ENCODE data around the gene ANKS3. TPM values are rescaled to one million over a fixed set of nuclear protein-coding genes. Genes with fewer than 3 reads are reported as not detected.

ANKS3 gene
- total and polyA plus RNA-seq, 10 of the 15 experiments (the other 5 are each of a cell fraction or from before 2014, with no cell fraction given): 0.29 to 14.2 (median 8.5) TPM

GRCh38 chr16:4650443-4651074 is 83.5 kb downstream of the ANKS3 start (continued):
- 0 out of 2 replicates have a peak, but pooled peaks have one; percentile 44 for TF ChIP-seq MLLT1 (IDR thresholded peaks at IDR 0.05)

- Histone ChIP-seq H4K20me1 (ENCODE audit: control insufficient read depth, insufficient read depth) (no peaks in the 10 kb centered on the region), H3K79me2 (ENCODE audit: control insufficient read depth, insufficient read depth, low read length) (no peaks in the 10 kb centered on the region; the same call in none of the 2 replicates), H3K4me2 (ENCODE audit: control insufficient read depth, insufficient read depth) (no peak overlapping the region), H3K27me3 (replicated peaks in 1 of 2; ENCODE audit: control insufficient read depth in 2 of 2, insufficient read depth in 2 of 2, low read length in 1 of 2) (no peaks in the 10 kb centered on the region), H3K4me1 (ENCODE audit: control insufficient read depth, insufficient read depth, low read length) (no peaks in the 10 kb centered on the region), H3K36me3 (ENCODE audit: control insufficient read depth in 2 of 2, insufficient read depth in 2 of 2, low read length in 1 of 2) (peaks cover 15 to 29% of the 10 kb centered on the region in 2 experiments; a peak in 3 of 4 replicates), H3K9ac (ENCODE audit: control insufficient read depth, insufficient read depth, low read length) (no peak overlapping the region), H3K27ac (ENCODE audit: control insufficient read depth, insufficient read depth) (no peak overlapping the region), H3K4me3 (no peak overlapping the region), H2AFZ (ENCODE audit: control insufficient read depth, low read depth, low read length) (no peak overlapping the region), H3K9me3 (replicated peaks; ENCODE audit: control insufficient read depth, insufficient read depth, low read length) (no peaks in the 10 kb centered on the region)
- in situ Hi-C loops (cut with MboI) (no loop called here), intact Hi-C loops (cut with micrococcal nuclease; ENCODE audit: unreplicated experiment) (loop anchor here (1.0 kb wide), 1 partner anchor 14 kb away; no protein-coding TSS in a partner anchor)
- RAD21 ChIA-PET (ENCODE audit: unreplicated experiment): interaction anchor here (1.0 to 1.6 kb wide), 2 partner anchors 33 to 145 kb away, joined by 3 to 5 read pairs; no protein-coding TSS in a partner anchor
- SMC1A ChIA-PET (ENCODE audit: uncharacterized antibody, unreplicated experiment): interaction anchor here (1.2 kb wide), 1 partner anchor 143 kb away, joined by 3 read pairs; no protein-coding TSS in a partner anchor
- no TSS peak for BruUV-seq (replicated peaks)
- POLR2A ChIA-PET: no interaction called here
- DNase-seq (ENCODE audit: low read depth, low spot score) (no peak), ATAC-seq (no peak; the same call in 2 of the 3 replicates), FAIRE-seq (no peak)
- 89% methylated on average over 25 of the region's 25 CpGs for WGBS (ENCODE audit: insufficient coverage, insufficient replicate concordance, low lambda C conversion rate, missing lambda C conversion rate)
- CTCF ChIA-PET: interaction anchor here (0.5 to 1.8 kb wide), 9 partner anchors 9 to 360 kb away, joined by 3 to 11 read pairs (median 4); partner anchors contain the start of genes ANKS3 and DNAAF8
- TF ChIP-seq KLF5 (IDR thresholded peaks at IDR 0.05; ENCODE audit: partially characterized antibody) (no peak), SKIL (IDR thresholded peaks at IDR 0.05; ENCODE audit: low read depth, poor library complexity, severe bottlenecking) (no peak), STAT1 (conservative IDR thresholded peaks at IDR 0.05) (no peak)
These were observed 84.2 kb downstream of the ANKS3 start for GRCh38 chr16:4649744-4650442.
